Measurements from ENCODE around the gene COX17.
A peak's percentile ranks its signal among the peaks of the same experiment; 100 is the strongest.
"Not testable (repeated sequence)": the region's sequence is repeated elsewhere in the genome, so short reads cannot be mapped to it uniquely, and the experiment has no call there.

The COX17 gene, protein sequence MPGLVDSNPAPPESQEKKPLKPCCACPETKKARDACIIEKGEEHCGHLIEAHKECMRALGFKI

DNA sequence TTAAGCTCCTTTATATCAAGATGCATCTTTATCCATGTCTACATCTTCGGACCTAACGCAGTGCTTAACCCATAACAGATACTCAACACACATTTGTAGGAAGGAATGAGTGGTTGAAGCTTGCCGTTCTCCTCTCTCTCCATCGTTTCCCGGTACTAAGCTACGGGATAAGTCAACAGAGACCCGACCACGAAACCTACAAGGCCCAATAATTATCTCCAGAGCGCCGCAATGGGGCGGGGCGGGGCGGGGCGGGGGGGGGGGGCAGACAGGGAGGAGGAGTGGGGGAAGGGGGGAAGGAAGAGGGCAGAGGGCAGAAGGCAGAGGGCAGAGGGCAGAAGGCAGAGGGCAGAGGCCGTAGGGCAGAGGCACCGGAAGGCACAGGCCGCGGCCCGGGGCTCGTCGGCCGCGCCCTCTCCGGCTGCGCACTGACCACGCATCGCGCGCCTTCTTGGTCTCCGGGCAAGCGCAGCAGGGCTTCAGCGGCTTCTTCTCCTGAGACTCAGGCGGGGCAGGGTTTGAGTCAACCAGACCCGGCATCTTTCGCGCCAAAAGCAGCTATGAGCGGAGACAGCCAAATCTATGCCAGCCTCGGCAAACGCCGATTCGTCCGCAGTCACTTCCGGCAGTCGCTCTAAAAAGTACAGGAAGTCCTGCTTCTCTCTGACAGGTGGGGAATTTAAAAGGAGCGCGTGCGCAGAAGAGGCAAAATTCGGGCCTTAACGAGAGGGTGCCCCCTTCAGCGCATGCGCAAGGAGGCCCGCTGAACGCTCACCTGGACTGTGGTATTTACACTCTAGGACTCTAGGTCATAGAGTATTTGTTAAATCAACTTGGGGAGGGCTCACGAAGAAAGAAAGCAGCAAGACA lies at the start of gene COX17:
Gene COX17 (minus strand): TSS at position 636 of the 870 bp plus-strand sequence. CDS start 96 bp downstream, at position 540.
- DNase-seq (ENCODE audit: low read depth), result peak; percentile 74

DNA sequence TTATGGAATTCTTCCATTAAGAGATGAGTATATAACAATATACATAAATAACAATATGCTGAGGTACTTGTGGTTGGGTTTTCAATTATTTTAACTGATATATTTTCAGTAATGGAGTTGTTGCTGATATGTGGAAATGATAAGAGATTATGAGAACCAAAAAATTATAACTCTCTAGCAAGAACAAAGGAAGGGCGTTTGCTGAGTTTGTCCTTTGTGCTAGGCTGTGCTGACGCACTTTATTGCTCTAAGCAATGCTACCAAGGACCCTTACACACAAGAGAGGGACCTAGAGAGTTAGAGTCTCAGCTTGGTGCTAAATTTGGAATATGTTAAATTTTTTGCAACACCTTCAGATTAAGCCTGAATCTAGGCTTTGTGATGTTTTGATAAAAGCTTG lies 49.7 kb upstream of the COX17 start:
- no peak for DNase-seq (ENCODE audit: low read depth)

DNA sequence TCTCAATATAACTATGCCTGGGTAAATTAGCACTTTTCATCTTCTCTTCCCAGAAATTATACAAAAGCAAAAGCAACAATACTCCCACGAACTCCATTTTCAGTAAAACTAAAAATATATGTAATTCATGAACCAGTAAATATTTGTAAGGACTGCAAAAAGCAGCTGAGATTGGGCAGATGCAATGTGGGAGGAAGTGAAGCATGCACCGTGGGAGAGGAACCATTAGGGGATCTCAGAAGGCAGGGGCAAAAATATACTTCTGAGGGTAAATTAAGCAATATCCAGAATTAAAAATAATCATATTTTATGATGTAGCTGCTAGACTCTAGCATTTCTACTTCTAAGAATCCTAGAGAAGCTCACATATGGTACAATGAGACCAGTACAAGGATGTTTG lies 45.8 kb upstream of the COX17 start:
- DNase-seq (ENCODE audit: low read depth), result no peak

DNA sequence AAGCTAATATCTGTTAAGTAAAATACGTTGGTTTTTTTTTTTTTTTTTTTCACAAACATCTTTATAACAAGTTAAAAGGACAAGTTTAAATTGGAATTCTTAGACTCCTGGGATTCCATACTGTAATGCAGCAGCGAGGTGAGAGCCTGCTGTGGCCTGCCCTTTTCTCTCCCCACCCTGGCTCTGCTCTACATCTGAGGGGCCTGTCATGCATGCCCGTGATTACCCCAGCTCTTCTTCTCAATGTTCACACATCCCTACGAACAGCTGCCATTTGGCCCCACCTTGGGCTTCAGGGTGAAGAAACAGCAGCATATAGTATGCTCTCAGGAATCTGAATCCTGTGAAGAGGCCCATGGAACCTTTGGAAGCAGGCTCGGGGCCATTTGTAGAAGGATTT lies 40.3 kb upstream of the COX17 start:
- DNase-seq (ENCODE audit: low read depth), result no peak

- DNase-seq (ENCODE audit: low read depth), result no peak
These were observed 39.8 kb upstream of the COX17 start for GRCh38 chr3:119716998-119717397.

DNA sequence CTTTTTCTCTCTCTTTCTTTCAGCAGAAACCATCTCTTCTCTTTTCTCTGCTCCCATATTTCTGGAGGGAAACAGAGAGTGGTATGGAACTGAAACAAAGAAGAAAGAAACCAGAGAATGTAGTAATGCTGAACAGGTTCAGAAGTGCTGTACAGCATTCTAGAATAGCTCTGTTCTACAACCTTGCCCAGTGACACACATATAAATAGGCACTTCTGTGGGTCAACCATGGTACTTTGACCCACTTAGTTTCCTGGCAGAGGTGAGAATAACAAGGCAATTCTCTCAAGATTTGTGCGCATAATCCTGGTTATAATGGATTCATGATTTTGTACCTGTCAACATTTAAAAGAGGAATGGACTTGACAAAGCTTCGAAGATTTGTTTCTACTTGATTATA lies 37.9 kb upstream of the COX17 start:
- no peak for DNase-seq (ENCODE audit: low read depth)

DNA sequence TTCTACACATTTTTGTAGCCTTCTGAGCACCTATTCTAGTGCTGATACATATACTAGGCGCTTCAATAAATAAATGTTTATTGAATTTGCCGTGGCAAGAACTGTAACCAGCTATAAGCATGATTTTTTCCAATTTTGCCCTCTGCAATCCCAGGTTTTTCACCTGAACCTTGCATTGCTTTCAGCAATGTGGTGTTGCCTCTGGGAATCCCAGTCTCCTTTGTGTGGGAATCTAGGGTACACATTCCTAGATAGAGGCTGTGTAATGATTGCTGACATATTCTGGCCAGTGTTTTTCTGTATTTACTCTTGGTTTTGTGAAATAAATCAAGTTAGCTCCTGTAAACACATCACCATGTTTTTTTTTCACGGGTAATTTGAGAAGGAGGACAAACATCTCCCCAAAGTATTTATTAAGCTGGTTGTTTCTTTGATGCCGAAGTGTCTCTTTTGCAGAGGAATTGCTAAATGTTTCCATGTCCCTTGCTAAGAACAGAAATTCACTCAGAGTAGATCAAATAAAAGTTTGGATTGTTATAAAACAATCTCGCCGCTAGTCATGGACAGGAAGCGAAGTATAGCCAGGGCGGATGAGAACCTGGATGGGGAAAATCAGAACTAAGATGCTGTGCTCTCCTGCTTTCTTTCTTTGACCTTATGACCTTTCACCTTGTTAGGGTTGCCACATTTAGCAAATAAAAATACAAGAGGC lies 26.8 kb upstream of the COX17 start:
- no peak for DNase-seq (ENCODE audit: low read depth)

- peak; percentile 28 for DNase-seq (ENCODE audit: low read depth)
These were observed 25.6 kb upstream of the COX17 start, which contains the start of gene CFAP91 for GRCh38 chr3:119702530-119703527. TSS of gene CFAP91 (plus strand) at chr3:119703022. CDS start at chr3:119703099, 77 bp downstream.

DNA sequence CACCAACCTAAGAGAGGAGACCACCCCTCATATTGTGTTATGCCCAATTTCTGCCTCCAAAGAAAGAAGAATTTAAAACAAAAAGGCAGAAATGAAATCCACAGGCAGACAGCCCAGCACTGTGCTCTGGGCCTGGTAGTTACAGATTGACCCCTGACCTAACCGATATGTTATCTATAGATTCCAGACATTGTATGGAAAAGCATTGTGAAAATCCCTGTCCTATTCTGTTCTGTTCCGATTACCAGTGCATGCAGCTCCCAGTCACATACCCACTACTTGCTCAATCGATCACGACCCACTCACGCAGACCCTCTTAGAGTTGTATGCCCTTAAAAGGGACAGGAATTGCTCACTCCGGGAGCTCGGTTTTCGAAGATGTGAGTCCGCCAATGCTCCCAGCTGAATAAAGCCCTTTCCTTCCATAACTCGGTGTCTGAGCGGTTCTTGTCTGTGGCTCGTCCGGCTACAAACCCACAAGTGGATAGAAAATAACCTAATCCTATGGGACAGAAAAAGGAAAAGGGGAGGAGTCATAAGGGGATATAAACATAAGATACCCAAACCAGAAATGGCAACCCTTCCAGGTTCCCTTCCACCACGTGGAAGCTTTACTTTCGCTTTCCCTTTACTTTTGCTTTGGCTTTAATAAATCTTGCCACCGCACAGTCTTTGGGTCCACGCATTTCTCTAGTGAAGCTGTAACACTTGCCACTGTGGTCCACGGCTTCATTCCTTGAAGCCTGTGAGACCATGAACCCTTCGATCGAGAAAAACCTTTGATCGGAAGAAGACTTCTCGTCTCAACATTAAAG lies 23.9 kb upstream of the COX17 start:
- DNase-seq (ENCODE audit: low read depth), result no peak

DNA sequence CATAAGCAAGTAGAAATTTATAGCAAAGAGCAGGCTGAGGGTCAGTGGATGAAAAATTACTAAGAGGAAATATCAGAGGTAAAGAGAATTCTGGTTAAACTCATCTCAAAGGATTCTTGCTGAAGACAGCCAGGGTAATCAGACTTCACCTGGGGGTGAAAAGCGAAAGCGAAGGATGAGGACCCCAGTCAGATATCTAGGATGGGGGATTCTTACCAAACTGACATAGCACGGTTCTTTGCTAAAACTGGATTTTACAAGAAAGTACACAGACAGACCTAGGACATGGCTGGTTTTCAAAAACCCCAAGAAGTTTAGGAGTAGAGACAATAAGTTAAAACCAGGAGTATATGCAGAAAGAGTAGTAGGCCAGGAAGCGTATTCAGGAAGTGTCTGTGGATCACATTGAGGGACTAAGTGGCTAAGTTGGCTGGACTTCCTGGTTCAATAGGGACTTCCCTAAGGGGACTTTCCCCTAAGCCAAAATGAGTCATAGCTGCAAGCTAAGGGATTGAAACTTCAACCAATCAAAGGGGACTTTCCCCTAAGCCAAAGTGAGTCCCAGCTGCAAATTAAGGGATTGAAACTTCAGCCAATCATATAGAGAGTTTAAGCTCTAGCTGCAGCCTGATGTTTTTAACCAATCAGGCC lies 23.2 kb upstream of the COX17 start:
- DNase-seq (ENCODE audit: low read depth), result no peak

- no peak for DNase-seq (ENCODE audit: low read depth)
These were observed 20.2 kb upstream of the COX17 start for GRCh38 chr3:119697394-119697793.

- no peak for DNase-seq (ENCODE audit: low read depth)
These were observed 18.3 kb upstream of the COX17 start for GRCh38 chr3:119695480-119695879.

- DNase-seq (ENCODE audit: low read depth), result no peak
These were observed 12.9 kb upstream of the COX17 start for GRCh38 chr3:119690043-119690656.

DNA sequence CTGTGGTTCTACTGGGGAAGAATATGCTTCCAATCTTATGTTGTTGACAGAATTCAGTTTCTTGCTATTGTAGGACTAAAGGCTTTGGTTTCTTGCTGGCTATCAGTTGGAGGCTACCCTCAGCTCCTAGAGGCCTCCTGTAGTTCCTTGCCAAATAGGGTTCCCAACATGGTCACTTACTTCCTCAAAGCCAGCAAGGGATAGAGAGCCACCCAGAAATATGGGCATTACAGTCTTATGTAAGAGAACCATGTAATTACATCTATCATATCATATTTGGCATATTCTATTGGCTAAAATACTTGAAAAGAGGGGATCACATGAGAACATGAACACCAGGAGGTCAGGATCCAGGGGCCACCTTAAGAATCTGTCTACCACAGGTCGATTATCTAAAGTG lies 6.2 kb upstream of the COX17 start:
- DNase-seq (ENCODE audit: low read depth), result no peak

GRCh38 chr3:119681279-119681678 lies 4.1 kb upstream of the COX17 start:
- DNase-seq (ENCODE audit: low read depth), result no peak

- DNase-seq (ENCODE audit: low read depth), result no peak
These were observed 2.7 kb upstream of the COX17 start for GRCh38 chr3:119679874-119680273.

DNA sequence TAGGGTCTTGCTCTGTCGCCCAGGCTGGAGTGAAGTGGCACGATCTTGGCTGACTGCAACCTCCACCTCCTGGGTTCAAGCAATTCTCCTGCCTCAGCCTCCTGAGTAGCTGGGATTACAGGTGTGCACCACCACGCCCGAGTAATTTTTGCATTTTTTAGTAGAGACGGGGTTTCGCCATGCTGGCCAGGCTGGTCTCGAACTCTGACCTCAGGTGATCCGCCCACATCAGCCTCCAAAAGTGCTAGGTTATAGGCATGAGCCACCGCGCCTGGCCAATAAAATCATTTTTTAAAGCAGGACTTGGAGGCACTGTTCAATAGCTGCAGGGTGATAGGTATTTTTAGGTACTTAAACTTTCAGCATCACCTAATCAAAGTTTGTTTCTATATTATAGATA lies 1.0 kb upstream of the COX17 start:
- not testable (repeated sequence) for DNase-seq (ENCODE audit: low read depth)

DNA sequence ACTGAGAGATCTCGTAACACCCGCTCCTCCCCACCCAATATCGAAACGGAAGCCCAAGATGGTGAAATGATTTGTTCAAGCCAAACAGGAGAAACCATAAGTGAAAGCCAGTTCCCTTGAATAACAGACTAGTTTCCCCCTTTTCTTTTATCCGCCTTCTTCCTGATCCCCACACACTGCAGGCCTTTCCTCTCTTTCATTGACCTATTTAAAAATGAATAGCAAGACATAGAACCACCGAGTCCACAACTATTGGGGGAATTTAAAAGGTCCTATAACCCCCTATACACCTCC lies 382 bp upstream of the COX17 start:
- no peak for DNase-seq (ENCODE audit: low read depth)

GRCh38 chr3:119676020-119676419 lies 1.2 kb downstream of the COX17 start:
- no peak for DNase-seq (ENCODE audit: low read depth)

DNA sequence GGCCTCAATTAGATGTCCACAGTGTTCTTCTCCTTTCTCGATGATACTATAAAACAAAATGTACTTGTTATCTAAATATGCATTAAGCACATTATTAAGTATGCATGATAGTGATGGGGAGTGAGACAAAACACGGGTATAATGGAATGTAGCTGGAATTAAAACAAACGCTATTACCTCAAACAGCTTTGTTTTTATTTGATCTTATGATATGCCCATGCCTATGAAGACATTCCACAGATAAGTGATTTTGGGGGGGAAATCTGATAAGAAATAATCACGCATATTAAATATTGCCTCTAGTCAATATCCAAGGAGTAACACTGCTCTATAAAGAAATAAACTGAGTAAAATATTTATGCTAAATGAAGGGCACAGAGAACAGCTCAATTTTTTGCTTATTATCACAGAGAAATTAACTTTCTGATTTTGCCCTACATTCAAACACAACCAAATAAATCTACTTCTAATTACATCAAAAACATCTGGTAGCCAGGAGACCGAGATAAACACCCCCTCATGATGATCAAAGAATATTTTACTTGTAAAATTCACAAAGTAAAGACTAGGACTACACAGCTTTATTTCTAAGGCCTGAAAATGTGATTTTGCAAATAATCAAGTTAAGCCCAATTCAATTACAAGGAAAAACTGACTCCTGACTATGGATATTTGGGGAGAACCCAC lies 1.9 kb downstream of the COX17 start:
- no peak for DNase-seq (ENCODE audit: low read depth)
